IPS DF 19.7 (cell line): ENCODE measurements around the gene SDHA.
"Not testable (repeated sequence)": the region's sequence is repeated elsewhere in the genome, so short reads cannot be mapped to it uniquely, and the experiment has no call there.

Source experiments
- DNase-seq: peaks from one replicate; pipeline ENCODE4 v3.0.0-alpha.2; 2013; ENCODE audit warnings: low read depth, low spot score

The SDHA gene

GRCh38 chr5:222951-223715 lies 5.0 kb downstream of the SDHA start:
- not testable (repeated sequence) for DNase-seq

GRCh38 chr5:223791-224190 lies 5.7 kb downstream of the SDHA start:
- no peak for DNase-seq

DNA sequence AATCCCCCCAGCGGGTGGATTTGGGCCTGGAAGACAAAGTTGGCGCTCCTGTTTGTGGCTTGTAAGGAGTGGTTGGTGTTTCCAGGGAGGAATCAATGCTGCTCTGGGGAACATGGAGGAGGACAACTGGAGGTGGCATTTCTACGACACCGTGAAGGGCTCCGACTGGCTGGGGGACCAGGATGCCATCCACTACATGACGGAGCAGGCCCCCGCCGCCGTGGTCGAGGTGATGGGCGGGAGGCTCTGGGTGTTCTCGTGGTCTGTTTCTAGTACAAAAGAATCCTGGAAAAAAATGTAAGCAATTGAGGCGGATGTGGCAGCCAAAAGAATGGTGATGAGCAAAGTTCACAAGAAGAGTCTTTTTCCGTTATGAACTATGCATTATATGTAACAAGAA lies 7.2 kb downstream of the SDHA start:
- no peak for DNase-seq

DNA sequence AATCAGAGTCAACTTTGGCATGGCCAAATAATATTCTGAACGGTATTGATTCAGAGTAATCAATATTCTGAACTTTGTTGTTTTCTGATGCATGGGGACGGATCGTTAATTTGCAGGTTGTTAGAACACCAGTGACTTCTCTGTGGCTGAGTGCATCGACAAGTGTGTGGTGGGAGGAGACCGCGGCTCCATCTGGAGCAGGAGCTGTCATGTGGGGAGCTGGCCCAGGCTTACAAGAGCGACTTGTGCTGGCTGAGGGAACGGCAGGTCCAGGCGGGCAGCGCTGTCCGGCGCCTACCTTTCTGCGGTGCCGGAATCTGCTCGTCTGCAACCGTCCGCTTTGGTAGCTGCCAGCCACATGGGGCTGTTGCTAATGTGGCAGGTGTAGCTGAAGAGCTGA lies 9.3 kb downstream of the SDHA start:
- DNase-seq: not testable (repeated sequence)

- no peak for DNase-seq
Observed at GRCh38 chr5:228886-229285, 10.8 kb downstream of the SDHA start.

DNA sequence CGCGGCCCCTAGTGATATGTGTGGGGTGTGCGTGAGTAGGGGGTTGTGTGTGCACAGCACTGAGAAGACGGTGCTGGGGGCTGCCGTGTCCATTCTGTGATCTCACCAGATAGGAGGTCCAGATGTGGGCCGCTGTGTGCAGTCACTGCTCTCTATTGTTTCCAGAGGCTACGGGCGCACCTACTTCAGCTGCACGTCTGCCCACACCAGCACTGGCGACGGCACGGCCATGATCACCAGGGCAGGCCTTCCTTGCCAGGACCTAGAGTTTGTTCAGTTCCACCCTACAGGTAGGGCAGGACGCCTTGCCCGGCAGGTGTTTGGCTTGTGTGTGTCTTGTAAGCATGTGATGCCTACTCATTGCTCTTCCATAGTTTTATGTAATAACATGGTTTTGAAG lies 12.6 kb downstream of the SDHA start:
- no peak for DNase-seq

DNA sequence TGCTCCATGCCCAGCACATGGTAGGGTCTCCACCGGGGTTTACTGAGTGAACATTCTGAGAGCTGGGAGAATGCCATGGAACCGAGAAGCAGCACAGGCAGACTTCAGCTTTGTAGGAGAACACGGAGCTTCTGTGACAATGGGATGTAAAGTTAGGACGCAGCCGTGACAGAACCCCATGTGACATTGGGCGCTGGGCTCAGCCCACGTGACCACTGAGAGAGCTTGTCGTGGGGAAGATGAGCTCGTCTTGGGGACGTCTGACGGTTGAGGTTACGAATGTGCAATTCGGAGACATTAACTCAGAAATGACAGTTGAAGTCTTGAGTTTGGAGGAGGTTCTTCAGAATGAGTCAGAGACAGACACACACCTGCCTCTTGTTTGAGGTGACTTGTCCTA lies 13.5 kb downstream of the SDHA start:
- no peak for DNase-seq

DNA sequence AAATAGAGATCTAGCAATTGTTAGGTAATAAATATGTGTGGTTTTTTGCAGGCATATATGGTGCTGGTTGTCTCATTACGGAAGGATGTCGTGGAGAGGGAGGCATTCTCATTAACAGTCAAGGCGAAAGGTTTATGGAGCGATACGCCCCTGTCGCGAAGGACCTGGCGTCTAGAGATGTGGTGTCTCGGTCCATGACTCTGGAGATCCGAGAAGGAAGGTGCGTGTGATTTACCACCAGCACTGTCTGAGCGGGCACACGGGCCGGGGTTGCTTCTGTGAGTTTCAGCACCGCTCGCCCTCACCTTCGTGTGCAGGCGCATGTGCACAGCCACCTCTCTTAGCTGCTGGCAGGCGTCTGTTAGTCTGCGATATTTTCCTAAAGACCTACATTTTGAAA lies 15.3 kb downstream of the SDHA start:
- not testable (repeated sequence) for DNase-seq

GRCh38 chr5:234450-234849 lies 16.3 kb downstream of the SDHA start:
- DNase-seq: no peak

DNA sequence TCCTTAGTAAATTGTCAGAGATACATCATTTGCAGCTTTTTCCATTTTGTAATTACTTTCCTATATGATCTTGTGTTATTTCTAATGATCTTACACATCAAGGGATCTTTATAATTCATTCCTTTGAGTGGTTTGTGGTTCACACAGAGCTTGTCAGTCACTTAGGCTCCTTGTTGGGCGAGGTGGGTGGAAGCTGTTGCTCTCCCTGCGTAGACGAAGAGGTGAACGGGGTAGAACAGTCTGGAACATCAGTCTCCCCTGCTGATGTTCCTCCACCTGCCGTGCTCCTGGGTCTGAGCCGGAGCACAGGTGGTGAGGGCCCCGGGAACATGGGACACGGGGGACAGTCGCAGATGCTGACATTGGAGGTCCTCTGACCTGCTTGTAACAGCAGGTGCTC lies 17.4 kb downstream of the SDHA start:
- DNase-seq: not testable (repeated sequence)

DNA sequence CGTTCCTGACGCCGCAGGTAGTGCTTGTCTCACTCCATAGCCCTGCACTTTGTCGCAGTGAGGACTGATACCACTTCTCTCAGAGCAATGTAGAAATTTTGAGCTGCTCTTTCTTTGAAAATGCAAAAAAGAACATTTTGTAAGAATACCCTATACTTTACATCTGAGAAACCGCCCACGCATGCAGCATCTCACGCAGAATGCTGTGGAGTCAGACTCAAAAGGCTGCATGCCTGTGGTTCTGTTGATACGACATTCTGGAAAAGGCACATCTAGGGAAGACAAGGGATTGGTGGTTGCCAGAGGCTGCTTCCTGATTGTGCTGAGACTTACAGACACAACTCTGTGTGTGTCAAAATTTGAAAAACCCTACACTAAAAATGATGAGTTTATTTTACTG lies 19.8 kb downstream of the SDHA start:
- not testable (repeated sequence) for DNase-seq

DNA sequence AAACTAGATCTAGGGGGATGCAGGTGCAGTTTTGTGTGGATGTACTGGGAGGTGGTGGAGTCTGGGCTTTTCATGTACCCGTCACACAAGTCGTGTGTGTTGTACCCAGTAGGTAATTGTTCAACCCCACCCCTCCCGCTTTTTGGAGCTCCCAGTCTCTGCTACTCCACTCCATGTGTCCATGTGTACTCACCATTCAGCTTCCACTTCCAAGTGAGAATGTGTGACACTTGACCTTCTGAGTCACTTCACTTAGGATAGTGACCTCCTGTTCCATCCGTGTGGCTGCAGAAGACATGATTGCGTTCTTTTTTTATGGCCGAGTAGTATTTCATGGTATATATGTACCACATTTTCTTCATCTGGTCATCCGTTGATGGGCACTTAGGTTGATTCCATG lies 22.4 kb downstream of the SDHA start:
- DNase-seq: not testable (repeated sequence)

- DNase-seq: not testable (repeated sequence)
Observed at GRCh38 chr5:241045-241669, 23.0 kb downstream of the SDHA start.

- not testable (repeated sequence) for DNase-seq
Observed at GRCh38 chr5:243683-244367, 25.7 kb downstream of the SDHA start.

GRCh38 chr5:245717-246116 lies 27.6 kb downstream of the SDHA start:
- not testable (repeated sequence) for DNase-seq

DNA sequence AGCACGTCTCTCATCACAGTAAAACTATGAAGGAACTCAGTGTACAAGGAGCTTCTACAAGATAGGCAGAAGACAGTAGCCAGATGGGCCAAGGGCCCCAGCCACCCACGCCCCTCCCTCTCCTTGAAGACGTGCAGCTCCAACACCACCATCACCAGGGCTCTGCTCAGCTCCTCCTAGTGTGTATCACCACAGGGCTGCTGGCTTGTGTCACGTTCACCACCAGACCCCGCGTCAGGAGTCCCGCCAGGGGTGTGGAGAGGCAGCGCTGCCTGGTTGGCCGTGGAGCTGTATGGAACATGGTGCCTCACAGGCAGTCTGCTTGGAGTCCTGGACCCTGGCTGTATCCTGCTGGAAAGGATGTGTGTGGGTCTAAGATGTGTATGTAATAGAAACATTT lies 32.3 kb downstream of the SDHA start:
- DNase-seq: not testable (repeated sequence)

- DNase-seq: not testable (repeated sequence)
Observed at GRCh38 chr5:251016-251415, 32.9 kb downstream of the SDHA start.

DNA sequence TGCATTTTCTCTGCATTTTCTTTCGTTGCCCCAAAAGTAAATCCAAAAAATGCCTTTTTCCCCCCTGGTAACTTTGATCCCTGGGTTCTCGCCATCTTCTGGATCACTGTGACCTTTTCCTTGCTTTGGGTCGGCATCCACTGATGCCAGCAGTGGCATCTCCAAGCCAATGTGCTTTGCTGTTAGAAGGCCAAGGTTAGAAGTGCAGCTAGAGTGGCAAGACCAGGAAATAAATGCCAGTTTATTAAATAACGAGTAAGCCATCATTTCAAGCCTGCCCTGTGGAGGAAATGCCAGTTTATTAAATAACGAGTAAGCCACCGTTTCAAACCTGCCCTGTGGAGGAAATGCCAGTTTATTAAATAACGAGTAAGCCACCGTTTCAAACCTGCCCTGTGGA lies 33.4 kb downstream of the SDHA start:
- not testable (repeated sequence) for DNase-seq

DNA sequence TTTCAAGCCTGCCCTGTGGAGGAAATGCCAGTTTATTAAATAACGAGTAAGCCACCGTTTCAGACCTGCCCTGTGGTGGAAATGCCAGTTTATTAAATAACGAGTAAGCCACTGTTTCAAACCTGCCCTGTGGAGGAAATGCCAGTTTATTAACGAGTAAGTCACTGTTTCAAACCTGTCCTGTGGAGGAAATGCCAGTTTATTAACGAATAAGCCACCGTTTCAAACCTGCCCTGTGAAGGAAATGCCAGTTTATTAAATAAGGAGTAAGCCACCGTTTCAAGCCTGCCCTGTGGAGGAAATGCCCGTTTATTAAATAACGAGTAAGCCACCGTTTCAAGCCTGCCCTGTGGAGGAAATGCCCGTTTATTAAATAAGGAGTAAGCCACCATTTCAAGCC lies 33.9 kb downstream of the SDHA start:
- not testable (repeated sequence) for DNase-seq

DNA sequence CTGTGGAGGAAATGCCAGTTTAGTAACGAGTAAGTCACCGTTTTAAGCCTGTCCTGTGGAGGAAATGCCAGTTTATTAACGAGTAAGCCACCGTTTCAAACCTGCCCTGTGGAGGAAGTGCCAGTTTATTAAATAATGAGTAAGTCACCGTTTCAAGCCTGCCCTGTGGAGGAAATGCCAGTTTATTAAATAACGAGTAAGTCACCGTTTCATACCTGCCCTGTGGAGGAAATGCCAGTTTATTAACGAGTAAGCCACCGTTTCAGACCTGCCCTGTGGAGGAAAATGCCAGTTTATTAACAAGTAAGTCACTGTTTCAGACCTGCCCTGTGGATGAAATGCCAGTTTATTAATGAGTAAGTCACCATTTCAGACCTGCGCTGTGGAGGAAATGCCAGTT lies 34.4 kb downstream of the SDHA start:
- DNase-seq: no peak

GRCh38 chr5:254322-254721 lies 36.2 kb downstream of the SDHA start:
- not testable (repeated sequence) for DNase-seq

- not testable (repeated sequence) for DNase-seq
Observed at GRCh38 chr5:255116-255515, 37.0 kb downstream of the SDHA start.

- not testable (repeated sequence) for DNase-seq
Observed at GRCh38 chr5:256347-256746, 38.2 kb downstream of the SDHA start.
